Endothelial cell of umbilical vein (primary cell): ENCODE measurements around the gene PDX1. TPM values are rescaled to one million over a fixed set of nuclear protein-coding genes. Genes with fewer than 3 reads are reported as not detected.
"Not testable (repeated sequence)": the region's sequence is repeated elsewhere in the genome, so short reads cannot be mapped to it uniquely, and the experiment has no call there.

Source experiments
- BruUV-seq: library from RNA; stranded (reverse); fragments of 400-500 nt; replicated peaks from 2 replicates; lab custom pipeline; 2021; lab: Mats Ljungman, UMichigan
- CTCF ChIA-PET: fragments of 300-600, 350-600 bp; sonication (Branson Sonifier 250); formaldehyde crosslinking; loops from one replicate; lab custom pipeline; 2021; ENCODE audit warnings: antibody characterized with exemption, inconsistent platforms; lab: Charles Lee
- POLR2A ChIA-PET: fragments of 300-600, 350-600 bp; sonication (Branson Sonifier 250); formaldehyde crosslinking; loops from one replicate; lab custom pipeline; 2021; ENCODE audit warnings: antibody characterized with exemption, inconsistent platforms; lab: Charles Lee
- DNase-seq: peaks from one replicate; pipeline ENCODE4 v3.0.0-alpha.2; 2011; ENCODE audit warnings: low read depth, low spot score
- FAIRE-seq: peaks from 2 replicates; lab custom pipeline; 2011; peaks lifted over from hg19 to GRCh38; lab: Jason Lieb, UNC
- H2AFZ ChIP-seq: 2 replicates; pipeline ENCODE4 v1.6.0; 2012; ENCODE audit warnings: low read depth, low read length, control low read depth, inconsistent platforms
- H3K27ac ChIP-seq: 2 replicates; pipeline ENCODE4 v1.5.1; 2011; ENCODE audit warnings: low read depth, mild to moderate bottlenecking, control low read depth, low read length, moderate library complexity; ENCODE audit not compliant: insufficient read depth
- H3K27me3 ChIP-seq, 2 experiments: 2 replicates each; pipeline versions ENCODE4 v1.6.0 to v1.6.1; 2011; ENCODE audit warnings: low read length in 2 of 2, mixed read lengths in 1 of 2; ENCODE audit not compliant: control insufficient read depth in 2 of 2, insufficient read depth in 2 of 2
- H3K36me3 ChIP-seq, 2 experiments: 2 replicates in 1 of 2; 3 replicates in 1 of 2; pipeline ENCODE4 v1.5.1; 2011; ENCODE audit warnings: low read length in 2 of 2, mild to moderate bottlenecking in 1 of 2, moderate library complexity in 1 of 2; ENCODE audit not compliant: control insufficient read depth in 2 of 2, insufficient read depth in 2 of 2; ENCODE audit errors: extremely low read depth in 1 of 2
- H3K4me1 ChIP-seq: 3 replicates; pipeline ENCODE4 v1.5.1; 2011; ENCODE audit warnings: mild to moderate bottlenecking, low read length; ENCODE audit not compliant: control insufficient read depth, insufficient read depth; ENCODE audit errors: extremely low read depth
- H3K4me2 ChIP-seq: 2 replicates; pipeline ENCODE4 v1.6.1; 2011; ENCODE audit warnings: low read length, control low read depth, mixed read lengths; ENCODE audit not compliant: insufficient read depth
- H3K4me3 ChIP-seq, 3 experiments: fragments of 200-600 bp in 1 of 3; sonication (generic), shearing (Covaris generic) in 1 of 3; replicated peaks in 1 of 3; 2 replicates each; pipeline ENCODE4 v1.5.1; 2011 to 2016; ENCODE audit warnings: control low read depth in 3 of 3, low read length in 3 of 3, mild to moderate bottlenecking in 2 of 3, inconsistent platforms in 1 of 3, low read depth in 1 of 3, moderate library complexity in 1 of 3; ENCODE audit not compliant: insufficient read depth in 1 of 3
- H3K79me2 ChIP-seq: 2 replicates; pipeline ENCODE4 v1.6.0; 2012; ENCODE audit warnings: low read length, inconsistent platforms; ENCODE audit not compliant: control insufficient read depth, insufficient read depth
- H3K9ac ChIP-seq: replicated peaks from 2 replicates; pipeline ENCODE3; 2011; ENCODE audit warnings: low read length, control low read depth; ENCODE audit not compliant: insufficient read depth; ENCODE audit errors: extremely low read depth
- H3K9me1 ChIP-seq: replicated peaks from 3 replicates; pipeline ENCODE4 v1.6.0; 2011; ENCODE audit warnings: mild to moderate bottlenecking, low read length; ENCODE audit not compliant: control insufficient read depth, insufficient read depth; ENCODE audit errors: extremely low read depth
- H3K9me3 ChIP-seq: replicated peaks from 2 replicates; pipeline ENCODE4 v1.5.1; 2012; ENCODE audit warnings: low read length, inconsistent platforms; ENCODE audit not compliant: control insufficient read depth, insufficient read depth
- H4K20me1 ChIP-seq: replicated peaks from 2 replicates; pipeline ENCODE3; 2011; ENCODE audit warnings: mild to moderate bottlenecking, low read length; ENCODE audit not compliant: control insufficient read depth, insufficient read depth; ENCODE audit errors: extremely low read depth
- CTCF ChIP-seq, 2 donors: IDR thresholded peaks; 1 replicate in 1 of 2; 2 replicates in 1 of 2; pipeline ENCODE4 v1.5.1; 2011; ENCODE audit warnings: low read length in 2 of 2, mild to moderate bottlenecking in 2 of 2, moderate library complexity in 2 of 2, control low read depth in 1 of 2, inconsistent platforms in 1 of 2, low read depth in 1 of 2; ENCODE audit not compliant: insufficient read depth in 1 of 2; ENCODE audit errors: extremely low read depth in 1 of 2
- EZH2 ChIP-seq: IDR thresholded peaks from 2 replicates; pipeline ENCODE4 v1.6.1; 2012; ENCODE audit warnings: borderline replicate concordance, low read depth, mild to moderate bottlenecking, moderate library complexity, low read length, inconsistent platforms; ENCODE audit not compliant: severe bottlenecking
- FOS ChIP-seq: IDR thresholded peaks from 2 replicates; pipeline ENCODE4 v1.6.1; 2011; ENCODE audit warnings: mild to moderate bottlenecking, low read length, moderate library complexity, borderline replicate concordance; ENCODE audit not compliant: insufficient read depth
- GATA2 ChIP-seq: IDR thresholded peaks from 2 replicates; pipeline ENCODE4 v1.7.0; 2011; ENCODE audit warnings: low read depth, mild to moderate bottlenecking, moderate library complexity, mixed read lengths, low read length; ENCODE audit not compliant: insufficient read length, insufficient read depth
- JUN ChIP-seq: IDR thresholded peaks from 2 replicates; pipeline ENCODE4 v1.6.1; 2011; ENCODE audit warnings: borderline replicate concordance, low read depth; ENCODE audit not compliant: insufficient read length, insufficient read depth
- MAX ChIP-seq: IDR thresholded peaks from 2 replicates; pipeline ENCODE4 v1.6.1; 2011; ENCODE audit not compliant: insufficient read depth, insufficient read length
- MYC ChIP-seq: IDR thresholded peaks from one replicate; pipeline ENCODE4 v1.6.1; 2011; ENCODE audit warnings: mild to moderate bottlenecking, low read depth, low read length
- POLR2A ChIP-seq: IDR thresholded peaks from 2 replicates; pipeline ENCODE4 v1.6.1; 2012; ENCODE audit warnings: low read depth, mild to moderate bottlenecking, control low read depth, low read length
- POLR2AphosphoS5 ChIP-seq: IDR thresholded peaks from 2 replicates; pipeline ENCODE4 v1.6.1; 2012; ENCODE audit warnings: low read depth, mild to moderate bottlenecking, control low read depth, low read length, moderate library complexity; ENCODE audit not compliant: insufficient read depth
- dilution Hi-C: fragments of 300-500 bp; cut with MboI; formaldehyde crosslinking; loops from one replicate; pipeline ENCODE4 v1.15.0; 2019; ENCODE audit warnings: low sequenced_read_pairs; ENCODE audit not compliant: extremely low pct_ligation_motif_present
- intact Hi-C: fragments of 100-400 bp; cut with micrococcal nuclease; formaldehyde crosslinking; loops from one replicate; pipeline ENCODE4 v1.10.0; 2022
- polyA plus RNA-seq, 4 experiments: library from polyadenylated mRNA; depleted of rRNA in 3 of 4; stranded (reverse) in 3 of 4; unstranded in 1 of 4; fragments of >200 nt; gene quantifications; 2 replicates each; pipeline versions ENCODE4 v1.2.1 to v1.2.3, GENCODE V29; 2011 to 2012; ENCODE audit warnings: missing spikeins in 1 of 4
- total RNA-seq: library from RNA; stranded (reverse); gene quantifications from 2 replicates; pipeline ENCODE4 v1.2.3, GENCODE V29; 2021

PDX1 gene
- total and polyA plus RNA-seq, 2 donors (not counting 3 experiments of a cell fraction or from before 2014, with no cell fraction given), result not detected

DNA sequence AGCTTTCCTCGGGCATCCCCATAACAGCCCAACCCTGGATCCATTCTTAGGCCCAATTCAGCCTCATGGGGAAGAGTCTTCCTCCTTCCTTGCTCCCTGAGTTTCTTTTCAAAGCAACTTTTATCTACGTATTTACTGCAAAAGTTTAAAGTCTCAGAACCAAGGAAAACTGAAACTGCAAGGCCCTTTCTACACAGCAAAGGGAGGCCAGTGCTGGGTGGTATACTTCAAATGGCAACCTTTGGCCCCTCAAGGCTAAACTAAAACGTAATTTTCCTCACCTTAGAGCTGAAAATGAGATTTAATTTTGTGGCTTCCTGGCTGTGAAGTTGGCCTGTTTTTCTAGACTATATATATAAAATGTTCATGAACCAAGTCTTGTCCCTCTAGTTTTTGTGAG is 43.7 kb downstream of the PDX1 start:
- Histone ChIP-seq H3K9me1 (no peaks in the 10 kb centered on the region), H3K36me3 (no peaks in the 10 kb centered on the region), H3K79me2 (no peaks in the 10 kb centered on the region), H3K27ac (no peak overlapping the region), H3K9ac (no peak overlapping the region), H3K4me3 (no peak overlapping the region), H3K4me1 (peaks cover 3% of the 10 kb centered on the region), H3K9me3 (no peaks in the 10 kb centered on the region), H2AFZ (no peak overlapping the region), H3K27me3 (peaks cover 79 to 96% of the 10 kb centered on the region in 2 experiments), H3K4me2 (no peak overlapping the region), H4K20me1 (no peaks in the 10 kb centered on the region)
- dilution Hi-C loops (no loop called here), intact Hi-C loops (no loop called here)
- TF ChIP-seq POLR2AphosphoS5, result no peak
- TF ChIP-seq POLR2A, result no peak
- TF ChIP-seq EZH2, result no peak
- TF ChIP-seq JUN, result no peak
- no peak for TF ChIP-seq CTCF (IDR thresholded peaks at IDR 0.05; ENCODE audit: extremely low read depth in 1 of 2, insufficient read depth in 1 of 2, low read depth in 1 of 2, low read length in 2 of 2)
- TF ChIP-seq MAX, result no peak
- TF ChIP-seq FOS, result no peak
- TF ChIP-seq MYC, result no peak
- no peak for TF ChIP-seq GATA2
- BruUV-seq, result no TSS peak
- CTCF ChIA-PET, result interaction anchor here (2.2 kb wide), 1 partner anchor 10 kb away, joined by 15 read pairs; no protein-coding TSS in a partner anchor
- POLR2A ChIA-PET, result no interaction called here
- DNase-seq, result no peak
- no peak for FAIRE-seq

- BruUV-seq, POLR2A ChIA-PET, intact Hi-C loops, H3K9ac ChIP-seq, H3K4me1 ChIP-seq, H3K9me1 ChIP-seq, H3K36me3 ChIP-seq, H4K20me1 ChIP-seq, H2AFZ ChIP-seq, H3K27ac ChIP-seq, DNase-seq, H3K9me3 ChIP-seq, H3K79me2 ChIP-seq, H3K4me2 ChIP-seq, FAIRE-seq, H3K4me3 ChIP-seq, dilution Hi-C loops: not testable (repeated sequence)
- CTCF ChIA-PET, result interaction anchor here (0.7 to 0.9 kb wide), 3 partner anchors 11 to 598 kb away, joined by 3 to 4 read pairs (median 3); no protein-coding TSS in a partner anchor
- peaks cover 77 to 96% of the 10 kb centered on the region in 2 experiments for H3K27me3 ChIP-seq
These were observed 44.4 kb downstream of the PDX1 start for GRCh38 chr13:27964206-27964605.
